GM12878 (cell line): ENCODE data around the gene SLC25A29. TPM values are rescaled to one million over a fixed set of nuclear protein-coding genes. Genes with fewer than 3 reads are reported as not detected.

ENCODE experiments used
- ATAC-seq: fragments of 200-7000 bp; cut with Tn5 transposase; 3 replicates; pipeline ENCODE4 v1.9.1; 2020; ENCODE audit warnings: mild to moderate bottlenecking, moderate library complexity
- BruUV-seq: library from RNA; stranded (reverse); fragments of 400-500 nt; replicated peaks from 2 replicates; lab custom pipeline; 2021; lab: Mats Ljungman, UMichigan
- CTCF ChIA-PET: fragments of 300-600 bp; sonication (Branson Sonifier 250); formaldehyde crosslinking; extraction: SDS; loops from one replicate; lab custom pipeline; 2021; ENCODE audit warnings: inconsistent platforms; lab: Yijun Ruan, JAX
- POLR2A ChIA-PET: fragments of 350-600 bp; formaldehyde crosslinking; extraction: SDS; loops from one replicate; lab custom pipeline; 2021; ENCODE audit warnings: inconsistent platforms; lab: Charles Lee
- RAD21 ChIA-PET: fragments of 300-600 bp; sonication (Branson Sonifier 250); formaldehyde crosslinking; loops from one replicate; lab custom pipeline; 2023; ENCODE audit warnings: antibody characterized with exemption; ENCODE audit not compliant: unreplicated experiment; lab: Charles Lee
- SMC1A ChIA-PET: fragments of 300-600 bp; sonication (Branson Sonifier 250); formaldehyde crosslinking; loops from one replicate; lab custom pipeline; 2023; ENCODE audit not compliant: unreplicated experiment, uncharacterized antibody; lab: Charles Lee
- DNase-seq: peaks from one replicate; pipeline ENCODE4 v3.0.0-alpha.2; 2011; ENCODE audit warnings: low read depth, low spot score
- FAIRE-seq: peaks from 3 replicates; lab custom pipeline; 2011; peaks lifted over from hg19 to GRCh38; lab: Jason Lieb, UNC
- H2AFZ ChIP-seq: 2 replicates; pipeline ENCODE4 v1.6.0; 2011; ENCODE audit warnings: low read depth, low read length, control low read depth; ENCODE audit not compliant: control insufficient read depth
- H3K27ac ChIP-seq: 2 replicates; pipeline ENCODE4 v1.5.1; 2011; ENCODE audit warnings: control low read depth; ENCODE audit not compliant: control insufficient read depth, insufficient read depth
- H3K27me3 ChIP-seq, 2 experiments: replicated peaks in 1 of 2; 2 replicates each; pipeline versions ENCODE4 v1.6.0 to v1.6.1; 2011; ENCODE audit warnings: low read length in 1 of 2; ENCODE audit not compliant: control insufficient read depth in 2 of 2, insufficient read depth in 2 of 2
- H3K36me3 ChIP-seq, 2 experiments: 2 replicates each; pipeline ENCODE4 v1.5.1; 2011; ENCODE audit warnings: low read length in 1 of 2; ENCODE audit not compliant: control insufficient read depth in 2 of 2, insufficient read depth in 2 of 2
- H3K4me1 ChIP-seq: 2 replicates; pipeline ENCODE4 v1.6.1; 2011; ENCODE audit warnings: mild to moderate bottlenecking, low read length, moderate library complexity, mixed read lengths; ENCODE audit not compliant: control insufficient read depth, insufficient read depth
- H3K4me2 ChIP-seq: 2 replicates; pipeline ENCODE4 v1.6.0; 2011; ENCODE audit warnings: control low read depth; ENCODE audit not compliant: control insufficient read depth, insufficient read depth
- H3K4me3 ChIP-seq: fragments of 200-600 bp; sonication (generic); 2 replicates; pipeline ENCODE4 v1.5.1; 2016
- H3K79me2 ChIP-seq: 2 replicates; pipeline ENCODE4 v1.6.0; 2011; ENCODE audit warnings: low read length; ENCODE audit not compliant: control insufficient read depth, insufficient read depth
- H3K9ac ChIP-seq: 2 replicates; pipeline ENCODE4 v1.8.0; 2011; ENCODE audit warnings: low read length, control low read depth, mixed read lengths; ENCODE audit not compliant: control insufficient read depth, insufficient read depth
- H3K9me3 ChIP-seq: replicated peaks from 3 replicates; pipeline ENCODE4 v1.5.1; 2011; ENCODE audit warnings: mild to moderate bottlenecking, low read length; ENCODE audit not compliant: control insufficient read depth, insufficient read depth
- H4K20me1 ChIP-seq: 2 replicates; pipeline ENCODE4 v1.6.0; 2011; ENCODE audit not compliant: control insufficient read depth, insufficient read depth
- BHLHE40 ChIP-seq, 2 experiments: fragments of 450-650 bp in 1 of 2; IDR thresholded peaks; 2 replicates each; pipeline ENCODE4 v1.6.1; 2011 to 2017; ENCODE audit warnings: low read depth in 2 of 2, borderline replicate concordance in 1 of 2, improper control_type of control experiment in 1 of 2, low read length in 1 of 2, mild to moderate bottlenecking in 1 of 2
- CBX3 ChIP-seq: fragments of 200-600 bp; sonication (generic); IDR thresholded peaks from 2 replicates; pipeline ENCODE4 v1.6.1; 2016; ENCODE audit warnings: low read depth, borderline replicate concordance
- CREM ChIP-seq: IDR thresholded peaks from 2 replicates; pipeline ENCODE4 v1.6.1; 2014; ENCODE audit warnings: antibody characterized with exemption, low read depth
- GATAD2B ChIP-seq: fragments of 450-650 bp; conservative IDR thresholded peaks from 2 replicates; pipeline ENCODE4 v1.6.1; 2017; ENCODE audit warnings: low read depth, mild to moderate bottlenecking, moderate library complexity
- HDAC6 ChIP-seq: fragments of 200-600 bp; sonication (generic); IDR thresholded peaks from one replicate; pipeline ENCODE4 v1.8.0; 2017; ENCODE audit warnings: antibody characterized with exemption; ENCODE audit not compliant: unreplicated experiment
- JUND ChIP-seq: IDR thresholded peaks from 2 replicates; pipeline ENCODE4 v1.6.1; 2012; ENCODE audit warnings: low read depth, mild to moderate bottlenecking, low read length, improper control_type of control experiment, moderate library complexity
- POLR2AphosphoS2 ChIP-seq: IDR thresholded peaks from 2 replicates; pipeline ENCODE4 v1.6.1; 2011; ENCODE audit warnings: low read depth, mild to moderate bottlenecking, low read length, improper control_type of control experiment, moderate library complexity
- SREBF1 ChIP-seq: IDR thresholded peaks from 2 replicates; pipeline ENCODE4 v1.6.1; 2012; ENCODE audit warnings: mild to moderate bottlenecking, low read length
- SREBF2 ChIP-seq: IDR thresholded peaks from 2 replicates; pipeline ENCODE4 v1.6.1; 2012; ENCODE audit warnings: mild to moderate bottlenecking, low read length
- TAF1 ChIP-seq: IDR thresholded peaks from 2 replicates; pipeline ENCODE4 v1.6.1; 2011; ENCODE audit warnings: mild to moderate bottlenecking, low read depth, low read length, borderline replicate concordance
- ZNF24 ChIP-seq: fragments of 450-650 bp; IDR thresholded peaks from 2 replicates; pipeline ENCODE4 v1.6.1; 2017; ENCODE audit warnings: antibody characterized with exemption, mild to moderate bottlenecking
- ZNF622 ChIP-seq: fragments of 450-650 bp; IDR thresholded peaks from 2 replicates; pipeline ENCODE4 v1.6.1; 2017; ENCODE audit warnings: mild to moderate bottlenecking, inconsistent platforms
- WGBS: methylation state at CpG from one replicate; pipeline ENCODE4 v1.1.6; 2016; ENCODE audit warnings: low lambda C conversion rate; ENCODE audit not compliant: insufficient replicate concordance, insufficient coverage; ENCODE audit errors: missing lambda C conversion rate; 5-methylcytosine and 5-hydroxymethylcytosine counted together
- in situ Hi-C: fragments of 300-500 bp; cut with MboI; formaldehyde crosslinking; loops from 9 replicates; pipeline ENCODE4 v1.14.3; 2018; ENCODE audit warnings: mixed read lengths
- intact Hi-C: fragments of 100-400 bp; cut with micrococcal nuclease; formaldehyde crosslinking; loops from one replicate; pipeline ENCODE4 v1.14.2; 2022; ENCODE audit not compliant: unreplicated experiment
- polyA plus RNA-seq, 11 experiments: library from polyadenylated mRNA; depleted of rRNA in 4 of 11; unstranded in 6 of 11; stranded (reverse) in 5 of 11; fragments of >200 nt; fragmentation: Nextera tagmentation in 4 of 11; fragmentation: Illumina TruSeq in 1 of 11; extraction: Ambion mirVana in 4 of 11; extraction: Trizol in 1 of 11; gene quantifications; 1 replicate in 1 of 11; 2 replicates in 10 of 11; pipeline versions ENCODE4 v1.2.1 to v1.2.3, GENCODE V29; 2011 to 2016; ENCODE audit warnings: inconsistent platforms in 2 of 11, missing spikeins in 2 of 11, low read depth in 1 of 11
- total RNA-seq, 4 experiments: library from RNA; depleted of rRNA in 3 of 4; stranded (reverse); fragments of >200 nt in 3 of 4; fragmentation: Illumina TruSeq in 1 of 4; extraction: Trizol in 1 of 4; gene quantifications; 2 replicates each; pipeline versions ENCODE4 v1.2.1 to v1.2.3, GENCODE V29; 2013 to 2021
- TF ChIP-seq, protein P1 (sequence below): fragments of 450-650 bp; conservative IDR thresholded peaks from 2 replicates; pipeline ENCODE4 v1.6.1; 2017; ENCODE audit warnings: mild to moderate bottlenecking, moderate library complexity
- TF ChIP-seq, protein P2 (sequence below): IDR thresholded peaks from 2 replicates; pipeline ENCODE4 v1.6.1; 2011; ENCODE audit warnings: low read depth, mild to moderate bottlenecking, low read length, moderate library complexity, borderline replicate concordance; ENCODE audit errors: extremely low read depth
- TF ChIP-seq, protein P3 (sequence below): fragments of 450-650 bp; IDR thresholded peaks from 2 replicates; pipeline ENCODE4 v1.6.1; 2017; ENCODE audit warnings: low read depth, mild to moderate bottlenecking, moderate library complexity
- TF ChIP-seq, protein P4 (sequence below): IDR thresholded peaks from 2 replicates; pipeline ENCODE4 v1.6.1; 2011; ENCODE audit warnings: mild to moderate bottlenecking, low read depth, low read length, moderate library complexity; ENCODE audit not compliant: insufficient replicate concordance
- TF ChIP-seq, protein P5 (sequence below): IDR thresholded peaks from 2 replicates; pipeline ENCODE4 v1.6.1; 2011; ENCODE audit warnings: low read depth, low read length, improper control_type of control experiment, borderline replicate concordance

SLC25A29 gene
- total and polyA plus RNA-seq, 10 of the 15 experiments (the other 5 are each of a cell fraction or from before 2014, with no cell fraction given), result 0.42 to 13.3 (median 4.0) TPM; not detected in 1

DNA sequence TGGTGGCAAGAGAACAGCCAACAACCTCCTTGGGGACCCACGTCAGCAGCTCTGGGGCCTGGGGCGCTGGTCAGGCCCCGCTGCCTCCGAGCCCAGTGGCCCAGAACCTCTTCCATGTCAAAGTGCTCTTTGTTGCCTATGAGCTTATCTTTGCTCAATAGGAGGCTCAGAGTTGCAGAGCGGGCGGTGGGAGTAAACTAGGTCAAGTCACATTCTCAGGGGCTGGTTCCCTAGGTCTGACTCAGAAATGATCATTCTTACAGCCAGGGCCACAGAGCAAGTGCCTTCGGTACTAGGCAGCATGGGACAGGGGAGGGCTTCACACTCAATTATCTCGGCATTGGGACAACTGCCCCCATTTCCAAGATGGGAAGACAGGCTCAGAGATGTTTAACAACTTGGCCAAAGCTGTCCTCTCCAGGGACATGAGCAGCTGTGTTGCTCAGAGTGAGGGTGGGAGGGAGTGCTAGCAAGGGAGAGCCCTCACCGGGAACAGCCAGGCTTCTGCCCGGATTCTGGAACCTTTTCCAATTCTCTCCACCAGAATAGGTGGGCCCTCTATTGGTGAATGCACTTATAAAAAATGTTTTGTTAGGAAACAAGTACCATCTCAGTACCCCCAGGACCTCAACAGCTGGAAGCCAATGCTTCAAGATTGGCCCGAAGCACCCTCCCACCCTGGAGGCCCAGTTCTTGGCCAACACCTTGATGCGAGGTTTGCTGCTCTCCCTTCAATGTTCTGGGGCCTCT is 11.9 kb downstream of the SLC25A29 start:
- Histone ChIP-seq H3K9ac (no peak overlapping the region), H3K79me2 (no peaks in the 10 kb centered on the region), H2AFZ (no peak overlapping the region), H3K4me1 (peaks cover 16% of the 10 kb centered on the region), H3K9me3 (no peaks in the 10 kb centered on the region), H3K27me3 (no peaks in the 10 kb centered on the region), H4K20me1 (no peaks in the 10 kb centered on the region), H3K4me2 (no peak overlapping the region), H3K4me3 (no peak overlapping the region), H3K27ac (no peak overlapping the region), H3K36me3 (no peaks in the 10 kb centered on the region)
- no peak for FAIRE-seq
- intact Hi-C loops, result no loop called here
- peak; percentile 60 for ATAC-seq
- CTCF ChIA-PET, result interaction anchor here (0.6 to 4.4 kb wide), 8 partner anchors 9 to 92 kb away, joined by 3 to 39 read pairs (median 4); no protein-coding TSS in a partner anchor
- 28% methylated on average over 12 of the region's 12 CpGs for WGBS
- RAD21 ChIA-PET, result interaction anchor here (0.7 to 1.7 kb wide), 5 partner anchors 8 to 83 kb away, joined by 3 to 5 read pairs (median 4); a partner anchor contains a TSS
- POLR2A ChIA-PET, result interaction anchor here (0.9 to 1.0 kb wide), 2 partner anchors 8 to 43 kb away, joined by 3 read pairs; no protein-coding TSS in a partner anchor
- DNase-seq, result peak; percentile 23
- in situ Hi-C loops, result no loop called here
- SMC1A ChIA-PET, result interaction anchor here (1.5 to 2.5 kb wide), 2 partner anchors 9 to 80 kb away, joined by 4 to 11 read pairs; a partner anchor contains a TSS
- no TSS peak for BruUV-seq
- no peak for TF ChIP-seq SREBF2
- no peak for TF ChIP-seq ZNF622
- TF ChIP-seq, protein P1, sequence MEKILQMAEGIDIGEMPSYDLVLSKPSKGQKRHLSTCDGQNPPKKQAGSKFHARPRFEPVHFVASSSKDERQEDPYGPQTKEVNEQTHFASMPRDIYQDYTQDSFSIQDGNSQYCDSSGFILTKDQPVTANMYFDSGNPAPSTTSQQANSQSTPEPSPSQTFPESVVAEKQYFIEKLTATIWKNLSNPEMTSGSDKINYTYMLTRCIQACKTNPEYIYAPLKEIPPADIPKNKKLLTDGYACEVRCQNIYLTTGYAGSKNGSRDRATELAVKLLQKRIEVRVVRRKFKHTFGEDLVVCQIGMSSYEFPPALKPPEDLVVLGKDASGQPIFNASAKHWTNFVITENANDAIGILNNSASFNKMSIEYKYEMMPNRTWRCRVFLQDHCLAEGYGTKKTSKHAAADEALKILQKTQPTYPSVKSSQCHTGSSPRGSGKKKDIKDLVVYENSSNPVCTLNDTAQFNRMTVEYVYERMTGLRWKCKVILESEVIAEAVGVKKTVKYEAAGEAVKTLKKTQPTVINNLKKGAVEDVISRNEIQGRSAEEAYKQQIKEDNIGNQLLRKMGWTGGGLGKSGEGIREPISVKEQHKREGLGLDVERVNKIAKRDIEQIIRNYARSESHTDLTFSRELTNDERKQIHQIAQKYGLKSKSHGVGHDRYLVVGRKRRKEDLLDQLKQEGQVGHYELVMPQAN, result no peak
- no peak for TF ChIP-seq TAF1
- no peak for TF ChIP-seq HDAC6
- TF ChIP-seq CREM, result 0 out of 2 replicates have a peak, but pooled peaks have one; percentile 18
- TF ChIP-seq, protein P2, sequence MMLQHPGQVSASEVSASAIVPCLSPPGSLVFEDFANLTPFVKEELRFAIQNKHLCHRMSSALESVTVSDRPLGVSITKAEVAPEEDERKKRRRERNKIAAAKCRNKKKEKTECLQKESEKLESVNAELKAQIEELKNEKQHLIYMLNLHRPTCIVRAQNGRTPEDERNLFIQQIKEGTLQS, result no peak
- no peak for TF ChIP-seq CBX3
- TF ChIP-seq, protein P3, sequence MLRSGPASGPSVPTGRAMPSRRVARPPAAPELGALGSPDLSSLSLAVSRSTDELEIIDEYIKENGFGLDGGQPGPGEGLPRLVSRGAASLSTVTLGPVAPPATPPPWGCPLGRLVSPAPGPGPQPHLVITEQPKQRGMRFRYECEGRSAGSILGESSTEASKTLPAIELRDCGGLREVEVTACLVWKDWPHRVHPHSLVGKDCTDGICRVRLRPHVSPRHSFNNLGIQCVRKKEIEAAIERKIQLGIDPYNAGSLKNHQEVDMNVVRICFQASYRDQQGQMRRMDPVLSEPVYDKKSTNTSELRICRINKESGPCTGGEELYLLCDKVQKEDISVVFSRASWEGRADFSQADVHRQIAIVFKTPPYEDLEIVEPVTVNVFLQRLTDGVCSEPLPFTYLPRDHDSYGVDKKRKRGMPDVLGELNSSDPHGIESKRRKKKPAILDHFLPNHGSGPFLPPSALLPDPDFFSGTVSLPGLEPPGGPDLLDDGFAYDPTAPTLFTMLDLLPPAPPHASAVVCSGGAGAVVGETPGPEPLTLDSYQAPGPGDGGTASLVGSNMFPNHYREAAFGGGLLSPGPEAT, result no peak
- TF ChIP-seq, protein P4, sequence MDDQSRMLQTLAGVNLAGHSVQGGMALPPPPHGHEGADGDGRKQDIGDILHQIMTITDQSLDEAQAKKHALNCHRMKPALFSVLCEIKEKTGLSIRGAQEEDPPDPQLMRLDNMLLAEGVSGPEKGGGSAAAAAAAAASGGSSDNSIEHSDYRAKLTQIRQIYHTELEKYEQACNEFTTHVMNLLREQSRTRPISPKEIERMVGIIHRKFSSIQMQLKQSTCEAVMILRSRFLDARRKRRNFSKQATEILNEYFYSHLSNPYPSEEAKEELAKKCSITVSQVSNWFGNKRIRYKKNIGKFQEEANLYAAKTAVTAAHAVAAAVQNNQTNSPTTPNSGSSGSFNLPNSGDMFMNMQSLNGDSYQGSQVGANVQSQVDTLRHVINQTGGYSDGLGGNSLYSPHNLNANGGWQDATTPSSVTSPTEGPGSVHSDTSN, result no peak
- no peak for TF ChIP-seq SREBF1
- peak in 1 of 2 experiments; percentile 19; a peak in 1 of 4 replicates for TF ChIP-seq BHLHE40 (IDR thresholded peaks at IDR 0.05; ENCODE audit: borderline replicate concordance in 1 of 2, low read depth in 2 of 2, low read length in 1 of 2)
- TF ChIP-seq POLR2AphosphoS2, result no peak
- no peak for TF ChIP-seq JUND
- TF ChIP-seq ZNF24, result no peak
- TF ChIP-seq, protein P5, sequence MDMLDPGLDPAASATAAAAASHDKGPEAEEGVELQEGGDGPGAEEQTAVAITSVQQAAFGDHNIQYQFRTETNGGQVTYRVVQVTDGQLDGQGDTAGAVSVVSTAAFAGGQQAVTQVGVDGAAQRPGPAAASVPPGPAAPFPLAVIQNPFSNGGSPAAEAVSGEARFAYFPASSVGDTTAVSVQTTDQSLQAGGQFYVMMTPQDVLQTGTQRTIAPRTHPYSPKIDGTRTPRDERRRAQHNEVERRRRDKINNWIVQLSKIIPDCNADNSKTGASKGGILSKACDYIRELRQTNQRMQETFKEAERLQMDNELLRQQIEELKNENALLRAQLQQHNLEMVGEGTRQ, result no peak
- peak; percentile 91 for TF ChIP-seq GATAD2B
